K562 (cell line): ENCODE data around the gene AMIGO1.

ENCODE experiments used
- ETV6 ChIP-seq, 3 experiments: fragments of 150-350 bp in 1 of 3; sonication (generic) in 1 of 3; formaldehyde crosslinking in 1 of 3; IDR thresholded peaks; 2 replicates each; pipeline versions ENCODE4 v1.6.1 to v1.8.0; 2014 to 2022; ENCODE audit warnings: borderline replicate concordance in 2 of 3, low read depth in 2 of 3, antibody characterized with exemption in 1 of 3, low read length in 1 of 3, mild to moderate bottlenecking in 1 of 3, missing genetic modification reagents in 1 of 3
- MYC ChIP-seq, 2 experiments: fragments of 250-450 bp in 1 of 2; sonication (Bioruptor Pico) in 1 of 2; IDR thresholded peaks; 2 replicates each; pipeline versions ENCODE4 v1.5.1 to v1.6.1; 2012 to 2021; ENCODE audit warnings: low read depth in 2 of 2, borderline replicate concordance in 1 of 2, improper control_type of control experiment in 1 of 2, low read length in 1 of 2, mild to moderate bottlenecking in 1 of 2, moderate library complexity in 1 of 2
- PCBP1 ChIP-seq: fragments of 200-400 bp; formaldehyde crosslinking; IDR thresholded peaks from 2 replicates; pipeline ENCODE4 v1.6.1; 2018; ENCODE audit warnings: mild to moderate bottlenecking, low read depth, low read length; ENCODE audit not compliant: poor library complexity, severe bottlenecking
- POLR2A ChIP-seq: fragments of 450-650 bp; conservative IDR thresholded peaks from 2 replicates; pipeline ENCODE4 v1.6.1; 2016
- PTBP1 ChIP-seq: fragments of 200-400 bp; formaldehyde crosslinking; IDR thresholded peaks from 2 replicates; pipeline ENCODE4 v1.6.1; 2017; ENCODE audit warnings: low read depth, low read length
- SMC3 ChIP-seq: conservative IDR thresholded peaks from 2 replicates; pipeline ENCODE4 v1.6.1; 2011; ENCODE audit warnings: low read depth, low read length, improper control_type of control experiment; ENCODE audit not compliant: insufficient read depth
- ZC3H4 ChIP-seq: sonication (generic); formaldehyde crosslinking; IDR thresholded peaks from 2 replicates; pipeline ENCODE4 v1.9.0; 2021; ENCODE audit warnings: missing genetic modification reagents, borderline replicate concordance
- ZFX ChIP-seq: sonication (generic); formaldehyde crosslinking; IDR thresholded peaks from 2 replicates; pipeline ENCODE4 v1.8.0; 2022; ENCODE audit warnings: mild to moderate bottlenecking, missing genetic modification reagents, moderate library complexity
- ZNF232 ChIP-seq: sonication (generic); formaldehyde crosslinking; IDR thresholded peaks from 2 replicates; pipeline ENCODE4 v1.8.0; 2022; ENCODE audit warnings: mild to moderate bottlenecking, missing genetic modification reagents
- TF ChIP-seq, protein P1 (sequence below): sonication (generic); formaldehyde crosslinking; IDR thresholded peaks from 2 replicates; pipeline ENCODE4 v1.8.0; 2023; ENCODE audit warnings: mild to moderate bottlenecking, missing genetic modification reagents
- TF ChIP-seq, protein P2 (sequence below): sonication (generic); formaldehyde crosslinking; IDR thresholded peaks from 2 replicates; pipeline ENCODE4 v1.4.0; 2020; ENCODE audit warnings: mild to moderate bottlenecking, missing genetic modification reagents
- TF ChIP-seq, protein P3 (sequence below), 3 experiments: IDR thresholded peaks in 2 of 3; conservative IDR thresholded peaks in 1 of 3; 2 replicates each; pipeline ENCODE4 v1.5.1; 2011 to 2012; ENCODE audit warnings: low read length in 3 of 3, mild to moderate bottlenecking in 3 of 3, control low read depth in 2 of 3, improper control_type of control experiment in 1 of 3, inconsistent platforms in 1 of 3, low read depth in 1 of 3, mixed read lengths in 1 of 3, moderate library complexity in 1 of 3; ENCODE audit not compliant: insufficient read depth in 2 of 3

DNA sequence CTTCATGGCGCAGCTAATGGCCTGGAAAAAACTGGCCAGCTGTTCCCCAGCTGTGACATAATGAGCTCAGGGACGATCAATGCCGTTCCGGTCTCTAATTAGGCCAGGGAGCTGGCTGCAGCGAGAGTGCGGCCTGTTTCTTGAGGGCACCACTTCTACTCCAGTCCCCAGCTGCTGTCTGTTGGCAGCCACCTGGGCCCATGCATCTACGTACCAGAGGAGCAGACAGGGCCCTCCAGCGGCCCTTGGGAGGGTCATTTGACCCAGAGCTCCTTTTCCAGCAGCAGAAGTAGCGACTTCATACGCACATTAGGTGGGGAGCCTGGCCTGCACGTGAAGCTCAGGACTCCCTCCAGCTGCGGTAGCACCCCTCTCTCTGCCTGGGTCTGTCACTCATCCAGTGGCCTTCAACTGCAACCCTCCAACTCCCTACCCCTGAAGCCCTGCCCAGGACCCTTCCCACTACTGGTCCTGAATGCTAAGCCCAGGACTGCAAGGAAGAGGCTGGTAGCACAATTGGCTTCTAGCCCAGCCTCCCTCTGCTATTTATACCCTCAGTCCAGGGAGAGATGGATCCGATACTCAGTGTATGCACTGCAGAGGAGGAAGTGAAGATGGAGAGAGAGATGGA, 21.0 kb upstream of the AMIGO1 start:
- TF ChIP-seq, protein P1, sequence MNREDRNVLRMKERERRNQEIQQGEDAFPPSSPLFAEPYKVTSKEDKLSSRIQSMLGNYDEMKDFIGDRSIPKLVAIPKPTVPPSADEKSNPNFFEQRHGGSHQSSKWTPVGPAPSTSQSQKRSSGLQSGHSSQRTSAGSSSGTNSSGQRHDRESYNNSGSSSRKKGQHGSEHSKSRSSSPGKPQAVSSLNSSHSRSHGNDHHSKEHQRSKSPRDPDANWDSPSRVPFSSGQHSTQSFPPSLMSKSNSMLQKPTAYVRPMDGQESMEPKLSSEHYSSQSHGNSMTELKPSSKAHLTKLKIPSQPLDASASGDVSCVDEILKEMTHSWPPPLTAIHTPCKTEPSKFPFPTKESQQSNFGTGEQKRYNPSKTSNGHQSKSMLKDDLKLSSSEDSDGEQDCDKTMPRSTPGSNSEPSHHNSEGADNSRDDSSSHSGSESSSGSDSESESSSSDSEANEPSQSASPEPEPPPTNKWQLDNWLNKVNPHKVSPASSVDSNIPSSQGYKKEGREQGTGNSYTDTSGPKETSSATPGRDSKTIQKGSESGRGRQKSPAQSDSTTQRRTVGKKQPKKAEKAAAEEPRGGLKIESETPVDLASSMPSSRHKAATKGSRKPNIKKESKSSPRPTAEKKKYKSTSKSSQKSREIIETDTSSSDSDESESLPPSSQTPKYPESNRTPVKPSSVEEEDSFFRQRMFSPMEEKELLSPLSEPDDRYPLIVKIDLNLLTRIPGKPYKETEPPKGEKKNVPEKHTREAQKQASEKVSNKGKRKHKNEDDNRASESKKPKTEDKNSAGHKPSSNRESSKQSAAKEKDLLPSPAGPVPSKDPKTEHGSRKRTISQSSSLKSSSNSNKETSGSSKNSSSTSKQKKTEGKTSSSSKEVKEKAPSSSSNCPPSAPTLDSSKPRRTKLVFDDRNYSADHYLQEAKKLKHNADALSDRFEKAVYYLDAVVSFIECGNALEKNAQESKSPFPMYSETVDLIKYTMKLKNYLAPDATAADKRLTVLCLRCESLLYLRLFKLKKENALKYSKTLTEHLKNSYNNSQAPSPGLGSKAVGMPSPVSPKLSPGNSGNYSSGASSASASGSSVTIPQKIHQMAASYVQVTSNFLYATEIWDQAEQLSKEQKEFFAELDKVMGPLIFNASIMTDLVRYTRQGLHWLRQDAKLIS (CRISPR knock-in tag), result no peak
- TF ChIP-seq POLR2A, result no peak
- TF ChIP-seq ZNF232 (CRISPR knock-in tag), result no peak
- TF ChIP-seq PCBP1, result no peak
- no peak for TF ChIP-seq ZC3H4 (CRISPR knock-in tag)
- TF ChIP-seq, protein P2, sequence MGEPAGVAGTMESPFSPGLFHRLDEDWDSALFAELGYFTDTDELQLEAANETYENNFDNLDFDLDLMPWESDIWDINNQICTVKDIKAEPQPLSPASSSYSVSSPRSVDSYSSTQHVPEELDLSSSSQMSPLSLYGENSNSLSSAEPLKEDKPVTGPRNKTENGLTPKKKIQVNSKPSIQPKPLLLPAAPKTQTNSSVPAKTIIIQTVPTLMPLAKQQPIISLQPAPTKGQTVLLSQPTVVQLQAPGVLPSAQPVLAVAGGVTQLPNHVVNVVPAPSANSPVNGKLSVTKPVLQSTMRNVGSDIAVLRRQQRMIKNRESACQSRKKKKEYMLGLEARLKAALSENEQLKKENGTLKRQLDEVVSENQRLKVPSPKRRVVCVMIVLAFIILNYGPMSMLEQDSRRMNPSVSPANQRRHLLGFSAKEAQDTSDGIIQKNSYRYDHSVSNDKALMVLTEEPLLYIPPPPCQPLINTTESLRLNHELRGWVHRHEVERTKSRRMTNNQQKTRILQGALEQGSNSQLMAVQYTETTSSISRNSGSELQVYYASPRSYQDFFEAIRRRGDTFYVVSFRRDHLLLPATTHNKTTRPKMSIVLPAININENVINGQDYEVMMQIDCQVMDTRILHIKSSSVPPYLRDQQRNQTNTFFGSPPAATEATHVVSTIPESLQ (CRISPR knock-in tag), result no peak
- TF ChIP-seq SMC3, result no peak
- no peak for TF ChIP-seq ETV6 (IDR thresholded peaks at IDR 0.05; ENCODE audit: borderline replicate concordance in 1 of 2, low read depth in 2 of 2, low read length in 1 of 2)
- TF ChIP-seq ETV6 (CRISPR knock-in tag; IDR thresholded peaks at IDR 0.05; ENCODE audit: borderline replicate concordance), result no peak
- no peak for TF ChIP-seq MYC (IDR thresholded peaks at IDR 0.05; ENCODE audit: low read depth, low read length)
- no peak for TF ChIP-seq MYC (CRISPR knock-in tag; IDR thresholded peaks at IDR 0.05; ENCODE audit: borderline replicate concordance, low read depth)
- TF ChIP-seq, protein P3, sequence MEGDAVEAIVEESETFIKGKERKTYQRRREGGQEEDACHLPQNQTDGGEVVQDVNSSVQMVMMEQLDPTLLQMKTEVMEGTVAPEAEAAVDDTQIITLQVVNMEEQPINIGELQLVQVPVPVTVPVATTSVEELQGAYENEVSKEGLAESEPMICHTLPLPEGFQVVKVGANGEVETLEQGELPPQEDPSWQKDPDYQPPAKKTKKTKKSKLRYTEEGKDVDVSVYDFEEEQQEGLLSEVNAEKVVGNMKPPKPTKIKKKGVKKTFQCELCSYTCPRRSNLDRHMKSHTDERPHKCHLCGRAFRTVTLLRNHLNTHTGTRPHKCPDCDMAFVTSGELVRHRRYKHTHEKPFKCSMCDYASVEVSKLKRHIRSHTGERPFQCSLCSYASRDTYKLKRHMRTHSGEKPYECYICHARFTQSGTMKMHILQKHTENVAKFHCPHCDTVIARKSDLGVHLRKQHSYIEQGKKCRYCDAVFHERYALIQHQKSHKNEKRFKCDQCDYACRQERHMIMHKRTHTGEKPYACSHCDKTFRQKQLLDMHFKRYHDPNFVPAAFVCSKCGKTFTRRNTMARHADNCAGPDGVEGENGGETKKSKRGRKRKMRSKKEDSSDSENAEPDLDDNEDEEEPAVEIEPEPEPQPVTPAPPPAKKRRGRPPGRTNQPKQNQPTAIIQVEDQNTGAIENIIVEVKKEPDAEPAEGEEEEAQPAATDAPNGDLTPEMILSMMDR (IDR thresholded peaks at IDR 0.05 in 2 of 3, conservative IDR thresholded peaks at IDR 0.05 in 1 of 3; ENCODE audit: insufficient read depth in 2 of 3, low read depth in 1 of 3, low read length in 3 of 3), result no peak
- no peak for TF ChIP-seq ZFX (CRISPR knock-in tag)
- TF ChIP-seq PTBP1, result no peak
